ENCODE results near the gene PLXNA4. TPM values are rescaled to one million over a fixed set of nuclear protein-coding genes. Genes with fewer than 3 reads are reported as not detected.

PLXNA4 gene
- total and polyA plus RNA-seq, 2 donors (not counting 1 experiment from before 2014, with no cell fraction given) = not detected

DNA sequence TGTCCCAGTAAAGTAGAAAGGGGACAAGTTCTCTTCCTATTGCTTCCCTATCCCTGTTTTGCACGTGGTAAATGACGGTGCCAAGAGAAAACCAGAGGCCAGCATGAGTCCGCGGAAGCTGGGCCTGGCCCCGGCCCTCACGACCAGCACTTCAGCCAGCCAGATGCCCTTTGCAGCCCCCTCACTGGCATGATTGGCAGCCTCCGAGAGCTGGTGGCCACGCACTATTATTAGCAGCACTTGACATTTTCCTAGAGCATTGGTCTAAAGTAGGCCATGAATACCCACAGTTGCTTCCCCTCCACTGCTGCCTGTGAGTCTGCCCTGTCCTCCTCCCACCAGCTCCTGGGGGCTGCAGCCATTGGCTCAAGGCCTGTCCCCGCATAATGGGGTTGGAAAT lies 369.1 kb downstream of the PLXNA4 start:
- H3K4me1 Mint-ChIP-seq = no peaks in the 10 kb centered on the region
- H3K4me3 Mint-ChIP-seq = no peak overlapping the region
- Histone ChIP-seq H3K36me3 (replicated peaks in 1 of 2; ENCODE audit: control extremely low read depth in 1 of 2, control insufficient read depth in 1 of 2, extremely low read depth in 1 of 2, insufficient read depth in 2 of 2, low read length in 1 of 2) (no peaks in the 10 kb centered on the region), H3K27ac (ENCODE audit: low read length in 2 of 2) (no peak overlapping the region), H4K20me1 (ENCODE audit: control insufficient read depth, insufficient read depth, low read length, poor library complexity, severe bottlenecking) (no peaks in the 10 kb centered on the region), H3K9ac (ENCODE audit: low read length) (no peak overlapping the region), H2AFZ (ENCODE audit: insufficient read depth, low read depth, low read length, poor library complexity, severe bottlenecking) (no peak overlapping the region), H3K9me3 (ENCODE audit: control extremely low read depth in 1 of 3, control insufficient read depth in 2 of 3, insufficient read depth in 1 of 3, low read length in 2 of 3) (peaks cover 0 to 5% (median 0%) of the 10 kb centered on the region in 3 donors), H3K4me2 (replicated peaks; ENCODE audit: low read depth, low read length, poor library complexity, severe bottlenecking) (no peak overlapping the region), H3K79me2 (ENCODE audit: control insufficient read depth, insufficient read depth, low read length) (no peaks in the 10 kb centered on the region), H3K27me3 (replicated peaks in 1 of 4; ENCODE audit: control extremely low read depth in 1 of 4, control insufficient read depth in 3 of 4, insufficient read depth in 4 of 4, low read length in 3 of 4) (no peaks in the 10 kb centered on the region), H3K4me3 (ENCODE audit: control extremely low read depth in 1 of 5, extremely low read depth in 1 of 5, insufficient read depth in 1 of 5, low read depth in 2 of 5, low read length in 4 of 5) (no peak overlapping the region), H3K4me1 (ENCODE audit: control insufficient read depth in 2 of 2, insufficient read depth in 2 of 2, low read length in 2 of 2) (no peaks in the 10 kb centered on the region)
- H3K27ac Mint-ChIP-seq = no peak overlapping the region
- ATAC-seq (ENCODE audit: low read depth) = no peak
- CTCF ChIA-PET = no interaction called here
- no peaks in the 10 kb centered on the region for H3K9me3 Mint-ChIP-seq (ENCODE audit: insufficient read depth)
- DNase-seq = no peak
- POLR2A ChIA-PET = no interaction called here
- TF ChIP-seq, protein P1, sequence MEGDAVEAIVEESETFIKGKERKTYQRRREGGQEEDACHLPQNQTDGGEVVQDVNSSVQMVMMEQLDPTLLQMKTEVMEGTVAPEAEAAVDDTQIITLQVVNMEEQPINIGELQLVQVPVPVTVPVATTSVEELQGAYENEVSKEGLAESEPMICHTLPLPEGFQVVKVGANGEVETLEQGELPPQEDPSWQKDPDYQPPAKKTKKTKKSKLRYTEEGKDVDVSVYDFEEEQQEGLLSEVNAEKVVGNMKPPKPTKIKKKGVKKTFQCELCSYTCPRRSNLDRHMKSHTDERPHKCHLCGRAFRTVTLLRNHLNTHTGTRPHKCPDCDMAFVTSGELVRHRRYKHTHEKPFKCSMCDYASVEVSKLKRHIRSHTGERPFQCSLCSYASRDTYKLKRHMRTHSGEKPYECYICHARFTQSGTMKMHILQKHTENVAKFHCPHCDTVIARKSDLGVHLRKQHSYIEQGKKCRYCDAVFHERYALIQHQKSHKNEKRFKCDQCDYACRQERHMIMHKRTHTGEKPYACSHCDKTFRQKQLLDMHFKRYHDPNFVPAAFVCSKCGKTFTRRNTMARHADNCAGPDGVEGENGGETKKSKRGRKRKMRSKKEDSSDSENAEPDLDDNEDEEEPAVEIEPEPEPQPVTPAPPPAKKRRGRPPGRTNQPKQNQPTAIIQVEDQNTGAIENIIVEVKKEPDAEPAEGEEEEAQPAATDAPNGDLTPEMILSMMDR (IDR thresholded peaks at IDR 0.05) = no peak
- no peak for TF ChIP-seq EZH2 (IDR thresholded peaks at IDR 0.05; ENCODE audit: borderline replicate concordance, insufficient read depth, low read depth, low read length, poor library complexity, severe bottlenecking)
- no peaks in the 10 kb centered on the region for H3K27me3 Mint-ChIP-seq
- 74% methylated on average over 9 of the region's 9 CpGs for WGBS (ENCODE audit: insufficient coverage)
- intact Hi-C loops (cut with micrococcal nuclease) = no loop called here

DNA sequence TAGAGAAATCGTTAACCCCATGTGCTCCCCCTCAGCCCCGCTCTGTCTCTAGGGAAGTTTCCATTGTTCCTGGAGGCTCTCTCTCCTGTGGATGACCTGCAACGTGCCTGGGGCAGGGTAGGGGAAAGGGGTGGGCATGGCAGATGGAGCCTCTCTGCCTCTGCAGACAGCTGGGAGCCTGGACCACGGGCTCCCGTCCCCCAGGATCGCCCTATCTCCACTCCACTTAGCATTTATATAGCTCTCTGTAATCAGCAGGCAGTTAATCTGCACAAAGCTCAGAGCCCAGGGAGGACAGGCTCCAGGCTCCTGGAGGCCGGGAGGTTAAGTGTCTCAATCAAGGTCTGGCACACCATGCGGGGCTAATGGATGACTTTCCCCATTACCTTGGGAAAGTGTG lies 369.7 kb downstream of the PLXNA4 start:
- H3K9me3 Mint-ChIP-seq (ENCODE audit: insufficient read depth) = no peaks in the 10 kb centered on the region
- no peak for ATAC-seq (ENCODE audit: low read depth)
- H3K4me1 Mint-ChIP-seq = no peaks in the 10 kb centered on the region
- H3K27ac Mint-ChIP-seq = no peak overlapping the region
- H3K27me3 Mint-ChIP-seq = no peaks in the 10 kb centered on the region
- DNase-seq = no peak
- Histone ChIP-seq H3K79me2 (ENCODE audit: control insufficient read depth, insufficient read depth, low read length) (no peaks in the 10 kb centered on the region), H3K4me3 (ENCODE audit: control extremely low read depth in 1 of 5, extremely low read depth in 1 of 5, insufficient read depth in 1 of 5, low read depth in 2 of 5, low read length in 4 of 5) (no peak overlapping the region), H3K27ac (ENCODE audit: low read length in 2 of 2) (no peak overlapping the region), H4K20me1 (ENCODE audit: control insufficient read depth, insufficient read depth, low read length, poor library complexity, severe bottlenecking) (no peaks in the 10 kb centered on the region), H3K27me3 (replicated peaks in 1 of 4; ENCODE audit: control extremely low read depth in 1 of 4, control insufficient read depth in 3 of 4, insufficient read depth in 4 of 4, low read length in 3 of 4) (no peaks in the 10 kb centered on the region), H3K9me3 (ENCODE audit: control extremely low read depth in 1 of 3, control insufficient read depth in 2 of 3, insufficient read depth in 1 of 3, low read length in 2 of 3) (peaks cover 0 to 8% (median 0%) of the 10 kb centered on the region in 3 donors), H3K36me3 (replicated peaks in 1 of 2; ENCODE audit: control extremely low read depth in 1 of 2, control insufficient read depth in 1 of 2, extremely low read depth in 1 of 2, insufficient read depth in 2 of 2, low read length in 1 of 2) (no peaks in the 10 kb centered on the region), H3K4me1 (ENCODE audit: control insufficient read depth in 2 of 2, insufficient read depth in 2 of 2, low read length in 2 of 2) (no peaks in the 10 kb centered on the region), H3K9ac (ENCODE audit: low read length) (no peak overlapping the region), H2AFZ (ENCODE audit: insufficient read depth, low read depth, low read length, poor library complexity, severe bottlenecking) (no peak overlapping the region), H3K4me2 (replicated peaks; ENCODE audit: low read depth, low read length, poor library complexity, severe bottlenecking) (no peak overlapping the region)
- ChIA-PET POLR2A (no interaction called here), CTCF (no interaction called here)
- WGBS (ENCODE audit: insufficient coverage) = 25% methylated on average over 5 of the region's 8 CpGs
- TF ChIP-seq, protein P1 (IDR thresholded peaks at IDR 0.05) = no peak
- no peak for TF ChIP-seq EZH2 (IDR thresholded peaks at IDR 0.05; ENCODE audit: borderline replicate concordance, insufficient read depth, low read depth, low read length, poor library complexity, severe bottlenecking)
- intact Hi-C loops (cut with micrococcal nuclease) = no loop called here
- no peak overlapping the region for H3K4me3 Mint-ChIP-seq

Measured in B cell (primary cell).